COLO668 (cell line): Measurements from ENCODE around the gene IL22.

Experiments used
- DNase-seq: peaks from one replicate; lab custom pipeline; 2025; ENCODE audit not compliant: unreplicated experiment; lab: John Stamatoyannopoulos, UW

IL22 gene

GRCh38 chr12:68231691-68232090 is 21.7 kb downstream of the IL22 start:
- DNase-seq: no peak

GRCh38 chr12:68231229-68231628 is 22.2 kb downstream of the IL22 start:
- DNase-seq: no peak

GRCh38 chr12:68229956-68230355 is 23.4 kb downstream of the IL22 start:
- no peak for DNase-seq

- DNase-seq: no peak
These were observed 26.0 kb downstream of the IL22 start for GRCh38 chr12:68227356-68227755.

GRCh38 chr12:68225576-68226476 is 27.6 kb downstream of the IL22 start, which contains the start of gene IL26:
IL26 (minus strand) TSS chr12:68225810; CDS start chr12:68225756, 54 bp downstream.
- no peak for DNase-seq

- DNase-seq: no peak
These were observed 28.7 kb downstream of the IL22 start for GRCh38 chr12:68224613-68225285.

- peak; percentile 79 for DNase-seq
These were observed 30.2 kb downstream of the IL22 start for GRCh38 chr12:68223067-68223747.

- no peak for DNase-seq
These were observed 31.1 kb downstream of the IL22 start for GRCh38 chr12:68222326-68222725.

GRCh38 chr12:68221497-68221896 is 31.9 kb downstream of the IL22 start:
- no peak for DNase-seq

- no peak for DNase-seq
These were observed 42.5 kb downstream of the IL22 start for GRCh38 chr12:68210875-68211274.

GRCh38 chr12:68209048-68209728 is 44.2 kb downstream of the IL22 start:
- peak; percentile 56 for DNase-seq

GRCh38 chr12:68207276-68207675 is 46.1 kb downstream of the IL22 start:
- no peak for DNase-seq

GRCh38 chr12:68206446-68206845 is 47.0 kb downstream of the IL22 start:
- DNase-seq: peak; percentile 16

GRCh38 chr12:68203460-68203875 is 49.9 kb downstream of the IL22 start:
- DNase-seq: no peak

- no peak for DNase-seq
These were observed 52.5 kb downstream of the IL22 start for GRCh38 chr12:68200854-68201253.

GRCh38 chr12:68199127-68199526 is 54.3 kb downstream of the IL22 start:
- DNase-seq: no peak

- DNase-seq: no peak
These were observed 54.8 kb downstream of the IL22 start for GRCh38 chr12:68198507-68199086.
